Stimulated activated CD4-positive, alpha-beta T cell treated with anti-CD3 and anti-CD28 coated beads, Interleukin-12 subunit alpha, Interleukin-12 subunit beta, amount 100 ng/mL, for 48 hours (primary cell): Measurements from ENCODE around the gene ZNF600.
"Not testable (repeated sequence)": the region's sequence is repeated elsewhere in the genome, so short reads cannot be mapped to it uniquely, and the experiment has no call there.

ENCODE experiments used
- DNase-seq, 3 donors: peaks; one replicate each; pipeline ENCODE4 v3.0.0-alpha.2; 2020; ENCODE audit warnings: low read depth in 2 of 3, low spot score in 1 of 3

Gene ZNF600

DNA sequence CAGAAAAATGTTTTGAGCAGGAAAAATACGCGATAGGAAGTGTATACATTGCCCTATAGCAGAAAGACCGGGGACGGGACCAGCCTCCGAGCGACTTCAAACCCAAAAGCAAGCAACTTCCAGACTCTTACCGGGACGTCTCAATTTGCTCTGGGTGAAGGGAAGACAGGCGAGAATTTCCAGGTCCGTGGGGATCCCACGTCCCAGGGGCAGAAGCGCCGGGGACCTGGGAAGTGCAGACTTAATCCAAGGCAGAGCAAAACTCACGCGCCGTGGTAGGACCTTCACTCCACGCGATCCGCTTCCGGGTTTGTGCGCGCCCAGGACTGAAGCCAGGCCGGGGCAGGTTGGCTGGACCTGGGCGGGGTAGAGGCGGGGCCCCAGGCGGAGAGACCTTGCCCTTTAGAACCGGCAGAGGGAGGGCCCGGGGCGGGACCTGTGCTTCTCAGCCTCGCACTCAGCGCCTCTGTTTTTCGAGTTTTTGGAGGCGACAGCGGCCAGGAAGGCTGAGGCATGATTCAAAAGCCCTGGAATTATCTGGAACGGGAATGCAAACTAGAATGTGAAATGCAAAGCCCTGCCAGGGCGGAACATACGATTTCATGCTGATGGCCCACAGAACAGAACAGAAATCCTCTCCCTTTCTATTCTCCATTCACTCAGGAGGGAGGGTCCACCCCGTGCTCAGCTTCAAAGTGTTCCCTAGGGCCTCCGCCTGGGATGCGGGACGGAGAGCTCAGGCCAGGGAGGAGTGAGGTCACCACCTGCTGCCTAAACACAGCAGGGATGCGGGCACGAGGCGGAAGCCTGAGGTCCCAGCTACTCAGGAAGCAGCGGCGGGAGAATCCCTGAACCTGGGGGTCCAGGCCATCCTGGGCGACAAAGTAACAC lies at the start of gene ZNF600:
Gene ZNF600, minus strand, starts transcription at position 328 of the 891 bp plus-strand sequence. CDS start 7,903 bp downstream, outside the sequence.
- peak; percentile 51 to 82 (median 59) for DNase-seq

DNA sequence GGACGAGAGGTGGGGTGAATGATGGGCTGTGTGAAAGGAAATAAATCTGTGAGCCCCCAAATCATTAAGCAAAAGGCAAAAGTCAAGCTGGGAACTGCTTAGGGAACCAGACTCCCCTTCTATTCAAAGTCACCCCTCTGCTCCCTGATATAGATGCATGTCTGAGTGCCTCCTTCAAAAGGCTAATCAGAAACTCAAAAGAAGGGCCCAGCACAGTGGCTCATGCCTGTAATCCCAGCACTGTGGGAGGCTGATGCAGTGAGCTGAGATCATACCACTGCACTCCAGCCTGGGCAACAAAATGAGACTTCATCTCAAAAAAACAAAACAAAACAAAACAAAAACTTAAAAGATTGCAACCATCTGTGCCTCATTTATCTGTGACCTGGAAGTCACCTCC lies 47.7 kb upstream of the ZNF600 start:
- not testable (repeated sequence) for DNase-seq

GRCh38 chr19:52833541-52833940 lies 47.0 kb upstream of the ZNF600 start:
- DNase-seq, result not testable (repeated sequence)

DNA sequence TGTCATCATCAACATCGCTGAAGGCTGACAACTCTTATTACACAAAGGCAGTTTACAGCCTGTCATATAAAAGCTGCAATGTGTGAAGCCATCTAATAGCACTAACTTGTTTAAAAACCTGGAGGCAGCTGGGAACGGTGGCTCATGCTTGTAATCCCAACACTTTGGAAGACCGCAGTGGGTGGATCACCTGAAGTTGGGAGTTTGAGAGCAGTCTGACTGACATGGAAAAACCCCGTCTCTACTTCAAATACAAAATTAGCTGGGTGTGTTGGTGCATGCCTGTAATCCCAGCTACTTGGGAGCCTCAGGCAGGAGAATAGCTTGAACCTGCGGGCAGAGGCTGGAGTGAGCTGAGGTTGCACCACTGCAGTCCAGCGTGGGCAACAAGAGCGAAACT lies 43.3 kb upstream of the ZNF600 start:
- DNase-seq, result not testable (repeated sequence)

- DNase-seq, result no peak
Measured at GRCh38 chr19:52825765-52826164, 39.2 kb upstream of the ZNF600 start.

DNA sequence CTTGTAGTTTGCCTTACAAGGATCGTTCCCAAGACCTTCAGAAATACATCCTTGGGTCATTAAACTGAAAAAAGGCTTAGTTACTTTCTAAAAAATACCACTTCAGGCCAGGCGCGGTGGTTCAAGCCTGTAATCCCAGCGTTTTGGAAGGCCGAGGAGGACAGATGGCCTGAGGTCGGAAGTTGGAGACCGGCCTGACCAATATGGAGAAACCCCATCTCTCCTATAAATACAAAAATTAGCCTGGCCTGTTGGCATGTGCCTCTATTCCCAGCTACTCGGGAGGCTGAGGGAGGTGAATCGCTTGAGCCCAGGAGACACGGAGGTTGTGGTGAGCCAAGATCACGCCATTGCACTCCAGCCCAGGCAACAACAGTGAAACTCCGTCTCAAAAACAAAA lies 37.1 kb upstream of the ZNF600 start:
- no peak for DNase-seq

DNA sequence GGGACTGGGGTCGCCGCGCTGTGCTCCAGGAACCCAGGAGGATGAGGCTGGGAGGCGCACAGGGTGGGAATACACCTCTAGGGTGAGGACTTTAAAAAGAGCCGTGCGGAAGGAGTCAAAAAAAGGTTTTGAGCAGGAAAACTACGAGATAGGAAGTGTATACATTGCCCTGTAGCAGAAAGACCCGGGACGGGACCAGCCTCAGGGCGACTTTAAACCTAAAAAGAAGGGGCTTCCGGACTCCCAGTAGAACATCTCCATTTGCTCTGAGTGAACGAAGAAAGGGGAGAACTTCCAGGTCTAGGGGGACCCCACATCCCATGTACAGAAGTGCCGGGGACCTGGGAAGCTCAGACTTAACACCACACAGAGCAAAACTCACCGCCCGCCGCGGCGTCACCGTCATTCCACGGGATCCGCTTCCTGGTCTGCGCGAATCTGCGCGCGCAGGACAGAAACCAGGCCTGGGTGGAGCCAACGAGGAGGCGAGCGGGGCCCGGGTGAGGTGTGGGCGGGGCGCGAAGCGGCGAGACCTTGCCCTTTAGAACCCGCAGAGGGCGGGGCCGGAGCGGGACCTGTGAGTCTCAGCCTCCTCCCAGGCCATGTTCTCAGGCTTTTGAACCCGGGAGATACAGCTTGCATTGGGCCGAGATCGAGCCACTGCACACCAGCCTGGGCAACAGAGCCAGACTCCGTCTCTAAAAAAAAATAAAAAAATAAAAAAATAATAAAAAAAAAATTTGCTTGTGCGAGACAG lies 34.8 kb upstream of the ZNF600 start, which contains the start of gene ZNF28:
Gene ZNF28, minus strand, starts transcription at position 430 of the 757 bp plus-strand sequence. CDS start 3,675 bp downstream, outside the sequence.
- peak; percentile 31 to 44 (median 43) for DNase-seq

- peak in 2 of 3 donors; percentile 5 to 25 for DNase-seq
Measured at GRCh38 chr19:52820472-52821203, 34.0 kb upstream of the ZNF600 start.

- DNase-seq, result no peak
Measured at GRCh38 chr19:52809801-52810200, 23.2 kb upstream of the ZNF600 start.

DNA sequence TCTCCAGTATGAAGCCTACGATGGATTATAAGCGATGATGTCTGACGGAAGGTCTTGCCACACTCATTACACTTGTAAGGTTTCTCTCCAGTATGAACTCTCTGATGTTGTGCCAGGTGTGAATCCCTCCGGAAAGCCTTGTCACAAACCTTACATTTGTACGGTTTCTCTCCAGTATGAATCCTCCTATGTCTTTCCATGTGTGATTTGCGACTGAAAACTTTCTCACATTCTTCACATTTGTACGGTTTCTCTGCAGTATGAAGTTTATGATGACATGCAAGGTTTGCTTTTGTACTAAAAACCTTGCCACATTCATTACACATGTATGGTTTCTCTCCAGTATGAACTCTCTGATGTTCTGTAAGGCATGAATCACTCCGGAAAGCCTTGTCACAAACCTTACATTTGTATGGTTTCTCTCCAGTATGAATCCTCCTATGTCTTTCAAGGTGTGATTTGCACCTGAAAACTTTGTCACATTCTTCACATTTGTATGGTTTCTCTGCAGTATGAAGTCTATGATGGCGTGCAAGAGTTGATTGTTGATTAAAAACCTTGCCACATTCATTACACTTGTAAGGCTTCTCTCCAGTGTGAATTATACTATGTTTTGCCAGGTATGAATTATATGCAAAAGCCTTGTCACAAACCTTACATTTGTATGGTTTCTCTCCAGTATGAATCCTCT lies 13.5 kb upstream of the ZNF600 start:
- not testable (repeated sequence) for DNase-seq

DNA sequence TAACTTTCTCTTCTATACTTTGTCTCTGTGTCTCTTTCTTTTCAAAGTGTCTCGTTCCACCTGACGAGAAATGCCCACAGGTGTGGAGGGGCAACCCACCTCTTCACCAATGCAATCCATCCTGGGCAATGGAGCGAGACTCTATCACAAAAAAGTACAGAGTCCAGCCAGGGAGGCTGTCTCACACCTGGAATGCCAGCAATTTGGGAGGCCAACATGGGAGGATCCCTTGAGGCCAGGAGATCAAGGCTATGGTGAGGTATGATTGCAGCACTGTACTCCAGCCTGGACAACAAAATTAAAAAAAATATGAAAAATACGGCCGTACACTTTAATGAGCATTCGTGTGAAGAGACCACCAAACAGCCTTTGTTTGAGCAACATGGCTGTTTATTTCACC lies 2.8 kb upstream of the ZNF600 start:
- DNase-seq, result no peak

DNA sequence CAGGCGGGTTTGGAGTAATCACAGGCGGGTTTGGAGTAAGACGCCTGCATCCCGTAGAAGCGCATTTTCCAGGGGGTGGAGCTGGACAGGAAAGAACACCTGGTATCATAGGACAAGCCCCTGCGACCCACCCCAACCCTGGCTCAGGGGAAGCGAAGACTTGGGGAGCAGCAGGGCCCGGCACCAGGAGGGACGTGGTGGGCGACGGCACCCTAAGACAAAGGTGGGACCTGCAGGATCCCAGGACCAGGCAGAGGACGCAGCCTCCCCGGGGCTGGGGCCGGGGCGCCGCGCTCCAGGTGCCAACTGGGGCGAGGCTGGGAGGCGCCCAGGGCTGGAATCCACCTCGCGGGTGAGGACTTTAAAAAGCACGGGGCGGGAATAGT lies 520 bp downstream of the ZNF600 start:
- no peak for DNase-seq

DNA sequence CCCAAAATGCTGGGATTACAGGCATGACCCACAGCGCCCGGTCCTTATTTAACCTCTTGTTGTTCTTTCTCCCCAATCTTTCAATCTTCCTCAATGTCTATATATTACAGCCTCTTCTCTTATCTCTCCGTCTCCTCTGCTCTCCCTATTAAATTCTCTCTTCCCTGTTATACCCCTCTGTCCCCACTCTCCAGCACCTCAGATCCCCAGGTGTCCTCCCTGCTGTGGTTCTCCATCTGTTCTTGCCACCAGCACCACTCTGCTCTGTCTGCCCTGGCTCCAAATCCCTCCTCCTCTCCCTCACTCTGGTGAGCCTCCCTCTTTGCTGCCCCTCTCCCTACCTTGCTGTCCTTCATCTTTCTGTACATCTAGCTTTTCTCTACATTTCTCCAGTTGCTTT lies 1.1 kb downstream of the ZNF600 start:
- DNase-seq, result no peak

DNA sequence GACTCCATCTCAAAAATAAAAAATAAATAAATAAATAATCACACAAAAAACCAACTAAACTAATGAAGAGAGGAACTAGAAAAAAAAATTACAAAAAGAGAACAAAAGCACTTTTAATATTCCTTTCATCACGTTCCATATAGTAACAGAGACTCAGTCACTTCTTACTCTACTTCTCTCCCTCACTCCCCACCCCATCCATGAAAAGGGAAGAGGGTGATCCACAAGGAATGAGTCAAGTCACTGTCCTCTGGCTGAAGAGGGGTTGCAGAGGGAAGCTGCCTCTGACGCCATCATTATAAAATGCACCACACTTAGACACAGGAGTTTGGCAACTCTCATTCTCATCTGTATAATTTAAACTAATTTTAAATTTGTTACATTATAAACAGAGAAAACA lies 3.7 kb downstream of the ZNF600 start:
- not testable (repeated sequence) for DNase-seq

GRCh38 chr19:52778811-52779210 lies 7.8 kb downstream of the ZNF600 start:
- peak in 1 of 3 donors; percentile 20 for DNase-seq

DNA sequence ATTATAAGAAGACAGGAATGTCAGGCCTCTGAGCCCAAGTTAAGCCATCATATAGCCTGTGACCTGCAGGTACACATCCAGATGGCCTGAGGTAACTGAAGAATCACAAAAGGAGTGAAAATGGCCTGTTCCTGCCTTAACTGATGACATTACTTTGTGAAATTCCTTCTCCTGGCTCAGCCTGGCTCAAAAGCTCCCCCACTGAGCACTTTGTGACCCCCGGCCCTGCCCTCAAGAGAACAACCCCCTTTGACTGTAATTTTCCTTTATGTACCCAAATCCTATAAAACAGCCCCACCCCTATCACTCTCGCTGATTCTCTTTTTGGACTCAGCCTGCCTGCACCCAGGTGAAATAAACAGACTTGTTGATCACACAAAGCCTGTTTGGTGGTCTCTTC lies 30.1 kb downstream of the ZNF600 start:
- not testable (repeated sequence) for DNase-seq

DNA sequence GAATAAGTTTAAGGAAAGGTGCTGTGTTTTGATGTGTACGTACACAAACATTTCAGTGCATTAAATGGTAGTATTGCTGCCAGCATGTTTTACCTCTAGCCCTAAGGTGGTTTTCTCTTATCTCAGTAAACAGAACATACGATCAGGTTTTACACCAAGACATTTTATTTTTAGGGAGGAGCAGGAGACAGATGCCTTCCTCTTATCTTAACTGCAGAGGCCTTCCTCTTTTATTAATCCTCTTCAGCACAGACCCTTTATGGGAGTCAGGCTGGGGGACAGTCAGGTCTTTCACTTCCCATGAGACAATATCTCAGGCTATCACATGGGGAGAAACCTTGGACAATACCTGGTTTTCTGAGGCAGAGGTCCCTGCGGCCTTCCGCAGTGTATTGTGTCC lies 36.8 kb downstream of the ZNF600 start:
- no peak for DNase-seq

- no peak for DNase-seq
Measured at GRCh38 chr19:52748336-52748950, 38.1 kb downstream of the ZNF600 start.

DNA sequence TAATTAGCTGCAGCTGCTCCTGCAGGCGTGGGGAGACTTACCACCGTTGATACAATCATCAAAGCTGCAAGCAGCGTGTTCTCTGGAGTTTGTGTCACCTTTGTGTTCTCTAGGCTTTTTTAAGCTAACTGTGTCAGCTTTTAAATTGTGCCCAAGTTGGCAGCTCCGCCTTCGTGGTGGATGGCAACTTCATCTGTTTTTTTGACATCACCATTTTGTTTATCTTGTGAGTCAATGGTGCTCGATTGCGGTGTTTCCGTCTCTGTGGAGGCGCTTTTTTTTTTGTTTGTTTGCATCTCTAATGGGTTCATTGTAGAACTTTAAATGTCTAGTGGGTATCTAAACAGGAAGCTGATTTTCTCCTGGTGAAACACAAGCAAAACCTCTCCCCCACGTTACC lies 40.7 kb downstream of the ZNF600 start:
- not testable (repeated sequence) for DNase-seq

GRCh38 chr19:52743091-52743490 lies 43.5 kb downstream of the ZNF600 start:
- DNase-seq, result no peak
